ENCODE measurements around the gene TMEM59L.
"Not testable (repeated sequence)": the region's sequence is repeated elsewhere in the genome, so short reads cannot be mapped to it uniquely, and the experiment has no call there.

DNA sequence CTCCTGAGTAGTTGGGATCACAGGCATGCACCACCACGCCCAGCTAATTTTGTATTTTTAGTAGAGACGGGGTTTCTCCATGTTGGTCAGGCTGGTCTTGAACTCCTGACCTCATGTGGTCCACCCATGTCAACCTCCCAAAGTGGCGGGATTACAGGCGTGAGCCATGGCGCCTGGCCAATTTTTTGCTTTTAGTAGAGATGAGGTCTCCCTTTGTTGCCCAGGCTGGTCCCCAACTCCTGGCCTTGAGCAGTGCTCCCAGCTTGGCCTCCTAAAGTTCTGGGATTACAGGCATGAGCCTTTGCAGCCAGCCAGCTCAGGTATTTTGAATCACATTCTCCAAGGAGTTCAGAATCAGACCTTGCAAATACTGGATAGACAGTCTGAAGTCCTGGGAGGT, 19.9 kb upstream of the TMEM59L start:
- TF ChIP-seq CTCF, POLR2A (IDR thresholded peaks at IDR 0.05): not testable (repeated sequence)
